Measurements from ENCODE around the gene FEZ2. TPM values are rescaled to one million over a fixed set of nuclear protein-coding genes. Genes with fewer than 3 reads are reported as not detected.
A peak's percentile ranks its signal among the peaks of the same experiment; 100 is the strongest.

The FEZ2 gene
- total and polyA plus RNA-seq, 8 donors: 47.5 to 74.0 (median 69.8) TPM

DNA sequence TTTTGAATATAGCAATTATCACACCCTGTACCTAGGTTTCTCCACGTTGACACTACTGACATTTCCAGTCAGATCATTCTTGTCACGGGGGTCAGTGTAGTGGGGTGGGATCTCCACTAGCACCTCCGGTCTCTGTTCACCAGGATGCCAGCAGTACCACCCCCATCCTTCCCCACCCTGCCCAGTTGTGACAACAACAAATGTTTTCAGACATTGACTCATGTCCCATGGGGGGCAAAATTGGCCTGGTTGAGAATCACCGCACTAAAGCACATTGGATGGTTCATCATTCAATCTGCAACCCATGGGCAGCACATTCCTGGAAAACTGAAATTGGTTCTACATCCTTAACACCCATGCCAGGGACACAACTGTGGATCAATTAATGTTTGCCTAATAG is 32.3 kb downstream of the FEZ2 start:
- TF ChIP-seq, protein P1, sequence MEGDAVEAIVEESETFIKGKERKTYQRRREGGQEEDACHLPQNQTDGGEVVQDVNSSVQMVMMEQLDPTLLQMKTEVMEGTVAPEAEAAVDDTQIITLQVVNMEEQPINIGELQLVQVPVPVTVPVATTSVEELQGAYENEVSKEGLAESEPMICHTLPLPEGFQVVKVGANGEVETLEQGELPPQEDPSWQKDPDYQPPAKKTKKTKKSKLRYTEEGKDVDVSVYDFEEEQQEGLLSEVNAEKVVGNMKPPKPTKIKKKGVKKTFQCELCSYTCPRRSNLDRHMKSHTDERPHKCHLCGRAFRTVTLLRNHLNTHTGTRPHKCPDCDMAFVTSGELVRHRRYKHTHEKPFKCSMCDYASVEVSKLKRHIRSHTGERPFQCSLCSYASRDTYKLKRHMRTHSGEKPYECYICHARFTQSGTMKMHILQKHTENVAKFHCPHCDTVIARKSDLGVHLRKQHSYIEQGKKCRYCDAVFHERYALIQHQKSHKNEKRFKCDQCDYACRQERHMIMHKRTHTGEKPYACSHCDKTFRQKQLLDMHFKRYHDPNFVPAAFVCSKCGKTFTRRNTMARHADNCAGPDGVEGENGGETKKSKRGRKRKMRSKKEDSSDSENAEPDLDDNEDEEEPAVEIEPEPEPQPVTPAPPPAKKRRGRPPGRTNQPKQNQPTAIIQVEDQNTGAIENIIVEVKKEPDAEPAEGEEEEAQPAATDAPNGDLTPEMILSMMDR (IDR thresholded peaks at IDR 0.05): no peak
- no peak overlapping the region for H3K27ac ChIP-seq
- H3K4me1 ChIP-seq: peaks cover 12 to 46% of the 10 kb centered on the region in 2 donors
- peaks cover 0 to 13% of the 10 kb centered on the region in 2 donors for H3K36me3 ChIP-seq
- DNase-seq (no peak), ATAC-seq (no peak)
- no peak overlapping the region for H3K4me3 ChIP-seq
- intact Hi-C loops (cut with DNase I): no loop called here
- H3K27me3 ChIP-seq: no peaks in the 10 kb centered on the region
- no peaks in the 10 kb centered on the region for H3K9me3 ChIP-seq

DNA sequence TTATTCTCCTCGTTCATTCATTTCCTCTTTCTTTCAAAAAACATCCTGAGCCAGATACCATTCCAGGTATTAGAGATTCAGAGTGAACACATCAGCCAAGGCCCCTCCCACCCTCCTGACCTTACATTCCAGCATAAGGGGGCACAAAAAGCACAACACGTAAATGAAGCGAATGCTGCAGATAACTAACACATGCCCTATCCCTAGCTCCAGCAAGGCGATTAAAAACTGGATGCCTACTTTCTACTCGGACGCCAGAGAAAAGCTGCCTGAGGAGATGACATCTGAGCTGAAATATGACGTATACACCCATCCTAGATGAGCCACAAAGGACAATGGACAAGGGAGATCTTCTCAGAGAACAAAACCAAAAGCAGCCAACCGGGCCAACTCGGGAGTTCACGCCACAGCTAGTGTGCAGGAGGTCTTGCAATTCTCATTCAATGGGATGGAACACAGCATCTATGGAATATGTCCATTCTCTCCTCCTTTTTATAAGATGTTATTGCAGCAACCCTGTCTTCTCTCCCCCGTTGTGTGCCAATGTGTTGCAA is 33.5 kb downstream of the FEZ2 start:
- Histone ChIP-seq H3K9me3 (no peaks in the 10 kb centered on the region), H3K27me3 (no peaks in the 10 kb centered on the region), H3K36me3 (peaks cover 0 to 19% of the 10 kb centered on the region in 2 donors), H3K4me3 (no peak overlapping the region), H3K4me1 (peaks cover 14 to 48% of the 10 kb centered on the region in 2 donors), H3K27ac (peak overlapping the region in 1 of 2 donors; percentile 79)
- TF ChIP-seq, protein P1 (IDR thresholded peaks at IDR 0.05): no peak
- intact Hi-C loops (cut with DNase I): no loop called here
- ATAC-seq (no peak), DNase-seq (no peak)

DNA sequence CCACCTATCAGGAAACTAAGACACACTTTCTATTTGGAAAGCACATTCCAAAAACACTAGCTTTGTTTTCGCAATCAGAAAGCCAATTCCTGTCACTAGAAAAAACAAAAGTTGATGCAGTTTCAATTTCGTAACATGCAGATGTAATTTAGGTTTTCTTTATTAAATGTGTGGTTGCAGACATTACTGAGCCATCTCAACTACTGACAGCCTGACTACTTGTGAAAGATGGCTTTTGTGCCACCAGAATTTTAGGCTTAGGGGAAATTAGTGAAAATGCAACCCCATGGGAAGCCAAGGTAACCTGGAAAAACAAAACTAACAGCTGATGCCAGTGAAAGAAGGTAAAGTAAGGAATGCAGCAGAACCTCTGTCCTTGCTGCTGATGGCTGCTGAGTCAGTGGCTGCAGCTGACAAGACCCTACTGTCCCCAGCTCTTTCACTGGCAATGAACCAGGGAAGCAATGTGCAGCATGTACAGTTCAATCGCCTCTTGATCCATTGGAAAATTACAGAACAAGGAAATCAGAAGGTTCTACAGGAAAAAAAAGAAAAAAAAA is 34.9 kb downstream of the FEZ2 start:
- no peak for ATAC-seq
- intact Hi-C loops (cut with DNase I): no loop called here

DNA sequence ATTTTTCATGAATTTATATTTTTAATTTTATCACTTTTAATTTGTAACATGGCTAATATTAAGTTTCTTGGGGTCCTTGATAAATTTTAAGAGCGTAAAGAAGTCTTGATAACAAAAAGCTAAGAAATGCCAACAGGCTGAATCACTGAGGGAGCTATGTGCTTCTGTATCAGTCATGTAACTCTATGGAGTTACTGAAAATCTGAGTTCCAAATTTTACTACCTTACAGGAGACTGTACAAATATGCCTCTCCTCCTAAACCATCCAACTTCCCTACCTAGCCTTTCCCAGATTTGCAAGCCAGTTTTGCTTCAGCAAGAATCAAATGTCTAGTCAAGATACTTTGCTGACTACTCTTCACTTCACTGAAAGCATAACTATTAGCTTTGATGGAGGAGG is 35.7 kb downstream of the FEZ2 start:
- no peaks in the 10 kb centered on the region for H3K9me3 ChIP-seq
- peaks cover 14 to 44% of the 10 kb centered on the region in 2 donors for H3K4me1 ChIP-seq
- peak overlapping the region; percentile 63 to 79 for H3K27ac ChIP-seq
- DNase-seq (no peak), ATAC-seq (peak; percentile 59)
- peaks cover 0 to 20% of the 10 kb centered on the region in 2 donors for H3K36me3 ChIP-seq
- no peaks in the 10 kb centered on the region for H3K27me3 ChIP-seq
- intact Hi-C loops (cut with DNase I): no loop called here
- H3K4me3 ChIP-seq: no peak overlapping the region
- TF ChIP-seq, protein P1 (IDR thresholded peaks at IDR 0.05): no peak

More for the DNA sequence above, 34.9 kb downstream of the FEZ2 start:
- no peak overlapping the region for H3K4me3 ChIP-seq
- peaks cover 0 to 22% of the 10 kb centered on the region in 2 donors for H3K36me3 ChIP-seq
- H3K4me1 ChIP-seq: peaks cover 14 to 44% of the 10 kb centered on the region in 2 donors
- DNase-seq: no peak
- no peaks in the 10 kb centered on the region for H3K9me3 ChIP-seq
- no peaks in the 10 kb centered on the region for H3K27me3 ChIP-seq
- TF ChIP-seq, protein P1 (IDR thresholded peaks at IDR 0.05): no peak
- peak overlapping the region; percentile 24 to 79 for H3K27ac ChIP-seq

DNA sequence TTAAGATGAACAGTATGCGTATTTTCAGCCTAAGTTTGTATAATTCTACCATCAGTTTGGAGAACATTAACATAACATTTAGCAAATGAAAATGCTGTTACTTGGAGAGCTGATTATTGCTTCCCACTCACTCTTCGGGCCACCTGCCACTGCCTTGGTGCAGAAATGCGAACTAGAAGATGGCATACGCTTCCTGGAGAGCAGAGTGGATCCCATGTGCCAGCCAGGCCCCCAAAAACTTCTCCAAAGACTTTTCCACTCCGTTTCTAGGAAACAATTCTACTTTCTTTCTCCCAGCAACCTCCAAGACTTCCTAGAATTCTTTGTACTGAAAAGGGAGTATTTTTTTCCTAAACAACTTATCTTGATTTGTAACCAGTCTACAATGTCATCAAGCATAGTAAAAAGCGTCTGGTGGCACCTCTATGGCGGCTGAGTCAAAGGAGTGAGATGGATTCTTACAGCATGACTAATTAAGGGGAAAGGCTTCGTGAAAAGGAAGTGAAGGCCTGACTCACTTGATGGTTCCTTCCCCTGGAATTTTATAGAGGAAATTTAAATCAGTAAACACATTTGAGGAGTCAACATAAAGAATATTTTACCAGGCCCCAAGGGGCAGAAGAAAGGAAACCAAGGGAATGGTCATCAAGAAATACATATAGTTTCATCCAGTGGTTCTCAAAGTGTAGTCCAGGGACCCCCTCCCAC is 36.6 kb downstream of the FEZ2 start:
- Histone ChIP-seq H3K9me3 (no peaks in the 10 kb centered on the region), H3K27ac (peak overlapping the region; percentile 72 to 79), H3K4me1 (peaks cover 14 to 51% of the 10 kb centered on the region in 2 donors), H3K36me3 (peaks cover 0 to 14% of the 10 kb centered on the region in 2 donors), H3K4me3 (no peak overlapping the region), H3K27me3 (no peaks in the 10 kb centered on the region)
- TF ChIP-seq, protein P1 (IDR thresholded peaks at IDR 0.05): no peak
- ATAC-seq: peak; percentile 95
- intact Hi-C loops (cut with DNase I): no loop called here
- no peak for DNase-seq
